ENCODE data around the gene RASL10A.
A peak's percentile ranks its signal among the peaks of the same experiment; 100 is the strongest.

Gene RASL10A

DNA sequence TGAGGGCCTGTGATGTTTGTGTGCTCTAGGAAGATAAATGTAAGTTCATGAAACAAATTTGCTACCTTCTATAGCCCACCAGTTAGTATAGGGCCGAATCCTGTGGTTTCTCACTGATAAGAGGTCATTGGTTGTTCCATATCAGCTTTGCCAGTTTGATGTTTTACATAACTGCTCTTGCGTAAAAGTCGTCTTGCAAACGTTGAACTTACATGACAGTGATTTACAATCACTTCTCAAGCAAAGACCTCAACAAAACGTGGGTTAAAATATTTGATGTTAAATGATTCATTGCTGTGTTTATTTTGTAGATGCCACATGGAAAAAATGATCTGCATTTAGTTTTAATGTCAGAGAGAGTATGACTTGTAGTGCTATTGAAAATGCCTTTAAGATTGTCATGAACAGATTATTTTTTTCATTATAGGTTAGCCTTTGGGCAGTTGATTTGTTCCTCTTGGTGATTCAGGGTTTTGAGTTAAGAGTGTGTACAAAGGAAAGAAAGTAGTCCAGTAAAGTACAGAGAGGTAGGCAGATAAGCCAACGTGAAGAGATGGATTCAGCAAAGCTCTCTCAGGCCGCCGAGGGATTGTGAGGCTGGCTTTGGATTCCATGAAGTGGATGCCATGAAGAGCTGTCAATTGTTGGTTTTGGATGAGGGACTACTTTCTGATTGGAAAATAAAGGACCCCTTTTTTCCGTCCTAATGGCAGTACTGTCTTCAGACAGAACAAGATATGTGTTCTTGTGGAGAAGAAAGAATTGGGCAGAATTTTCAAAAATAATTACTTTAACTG, 44.8 kb downstream of the RASL10A start:
- peak overlapping the region; percentile 94 for H3K4me3 ChIP-seq (ENCODE audit: low read depth, low read length)
- H3K4me1 ChIP-seq = peaks cover 7% of the 10 kb centered on the region
- TF ChIP-seq CTCF (IDR thresholded peaks at IDR 0.05) = no peak

DNA sequence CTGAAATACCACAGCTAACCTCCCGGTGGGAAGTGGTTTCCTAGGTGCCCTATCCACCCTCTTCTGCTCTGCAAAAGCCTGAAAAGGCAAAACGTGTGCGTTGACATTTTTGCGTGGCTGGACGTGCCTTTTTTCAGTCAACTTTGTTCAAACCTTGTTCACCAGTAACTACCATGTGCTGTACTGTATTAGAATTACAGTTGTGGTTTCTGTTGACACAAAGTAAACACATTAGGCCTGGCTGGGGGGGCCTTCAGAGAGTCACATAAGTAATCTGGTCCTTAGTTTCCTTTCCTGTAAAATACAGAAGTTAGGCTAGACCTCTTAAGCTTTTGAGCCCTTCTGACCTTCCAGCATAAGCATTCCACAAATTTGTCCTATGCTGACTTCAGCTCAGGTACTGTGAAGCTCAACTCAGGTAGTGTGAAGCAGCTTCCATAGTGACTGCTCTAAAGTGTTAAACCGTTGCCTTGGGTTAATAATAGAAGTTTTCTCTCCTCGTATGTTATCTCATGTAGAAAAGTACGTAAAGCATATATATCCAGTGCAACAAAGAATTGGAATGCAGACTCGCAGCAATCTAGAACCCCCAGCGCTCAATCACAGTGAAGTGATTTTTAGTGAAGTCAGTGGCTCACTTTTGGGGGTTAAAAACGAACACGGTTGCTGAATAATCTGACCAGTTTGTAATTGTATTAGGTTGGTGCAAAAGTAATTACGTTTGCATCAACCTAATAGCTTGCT, 45.6 kb downstream of the RASL10A start:
- peak overlapping the region; percentile 94 for H3K4me3 ChIP-seq (ENCODE audit: low read depth, low read length)
- peaks cover 36% of the 10 kb centered on the region for H3K79me2 ChIP-seq
- H3K4me2 ChIP-seq (ENCODE audit: low read length) = peak overlapping the region; percentile 92
- TF ChIP-seq CTCF (IDR thresholded peaks at IDR 0.05) = no peak
- H3K9ac ChIP-seq = no peak overlapping the region
- no peak overlapping the region for H2AFZ ChIP-seq
- H3K36me3 ChIP-seq (ENCODE audit: control insufficient read depth, insufficient read depth, low read length) = no peaks in the 10 kb centered on the region
- H3K4me1 ChIP-seq = peaks cover 7% of the 10 kb centered on the region
- no peaks in the 10 kb centered on the region for H3K9me3 ChIP-seq (ENCODE audit: control insufficient read depth, low read length)
- H3K27me3 ChIP-seq (ENCODE audit: control insufficient read depth, insufficient read depth, low read length) = no peaks in the 10 kb centered on the region
- no peak overlapping the region for H3K27ac ChIP-seq

More for the DNA sequence above, 44.8 kb downstream of the RASL10A start:
- Histone ChIP-seq H3K9me3 (ENCODE audit: control insufficient read depth, low read length) (no peaks in the 10 kb centered on the region), H3K27ac (no peak overlapping the region), H3K27me3 (ENCODE audit: control insufficient read depth, insufficient read depth, low read length) (no peaks in the 10 kb centered on the region), H3K36me3 (ENCODE audit: control insufficient read depth, insufficient read depth, low read length) (no peaks in the 10 kb centered on the region), H3K79me2 (peaks cover 36% of the 10 kb centered on the region), H3K9ac (no peak overlapping the region), H3K4me2 (ENCODE audit: low read length) (peak overlapping the region; percentile 92), H2AFZ (no peak overlapping the region)

DNA sequence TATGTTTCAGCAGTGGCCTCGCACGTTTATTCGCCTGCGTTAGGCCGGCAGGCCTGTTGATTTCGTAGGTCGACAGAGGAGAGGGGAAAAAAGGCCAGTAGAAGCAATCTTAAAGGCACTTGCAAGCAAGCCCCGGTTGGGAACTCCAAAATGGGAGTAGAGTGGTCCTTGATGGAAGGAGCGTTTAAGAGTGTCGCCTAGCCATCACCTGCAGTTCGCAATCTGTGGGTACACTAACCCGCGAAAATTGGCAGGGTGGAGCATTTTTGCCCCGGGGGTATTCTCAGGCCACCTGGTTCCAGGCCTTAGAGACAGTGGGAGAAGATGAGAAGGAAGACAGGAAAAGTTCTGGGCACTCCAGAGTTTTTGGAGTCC, 46.3 kb downstream of the RASL10A start:
- no peaks in the 10 kb centered on the region for H3K9me3 ChIP-seq (ENCODE audit: control insufficient read depth, low read length)
- no peak overlapping the region for H3K9ac ChIP-seq
- H3K4me3 ChIP-seq (ENCODE audit: low read depth, low read length) = peak overlapping the region; percentile 94
- H3K36me3 ChIP-seq (ENCODE audit: control insufficient read depth, insufficient read depth, low read length) = no peaks in the 10 kb centered on the region
- no peak overlapping the region for H2AFZ ChIP-seq
- H3K27ac ChIP-seq = peak overlapping the region; percentile 99
- H3K4me1 ChIP-seq = peaks cover 7% of the 10 kb centered on the region
- no peaks in the 10 kb centered on the region for H3K27me3 ChIP-seq (ENCODE audit: control insufficient read depth, insufficient read depth, low read length)
- peaks cover 36% of the 10 kb centered on the region for H3K79me2 ChIP-seq
- TF ChIP-seq CTCF (IDR thresholded peaks at IDR 0.05) = no peak
- peak overlapping the region; percentile 92 for H3K4me2 ChIP-seq (ENCODE audit: low read length)

DNA sequence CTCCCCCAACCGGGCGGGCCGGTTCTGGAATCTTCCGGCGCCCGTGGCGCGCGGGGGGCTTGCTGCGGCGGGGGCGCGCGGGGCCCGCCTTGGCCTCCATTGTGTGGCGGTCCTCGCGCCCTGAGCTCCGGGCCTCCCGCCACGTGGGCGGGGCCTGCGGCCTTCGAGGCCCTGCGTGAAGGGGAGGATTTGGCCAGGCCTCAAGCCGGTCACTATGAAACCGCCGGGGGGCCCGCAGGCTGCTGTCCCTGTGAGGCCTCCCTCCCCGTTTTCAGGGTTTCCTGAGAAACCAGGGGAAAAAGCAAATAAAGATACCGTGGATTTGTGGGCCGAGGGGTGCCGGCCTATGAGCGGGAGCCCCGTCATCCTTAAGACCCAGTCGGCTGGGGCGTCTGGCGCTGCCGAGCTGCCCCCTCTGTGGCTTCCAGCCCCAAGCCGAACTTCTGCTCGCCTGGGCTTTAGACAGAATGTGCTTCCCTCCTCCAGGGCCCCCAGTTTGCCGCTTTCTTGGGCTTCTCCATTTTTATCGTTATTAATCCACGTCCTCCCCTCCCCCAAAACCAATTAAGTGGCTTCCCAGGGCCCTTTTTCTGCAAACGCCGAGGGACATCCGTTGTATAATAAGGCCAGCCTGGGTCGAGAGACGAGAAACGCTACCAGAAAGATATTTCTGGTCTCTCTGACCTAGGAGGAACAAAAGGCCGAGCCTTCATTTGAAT, 46.8 kb downstream of the RASL10A start:
- H3K9me3 ChIP-seq (ENCODE audit: control insufficient read depth, low read length) = no peaks in the 10 kb centered on the region
- H3K79me2 ChIP-seq = peaks cover 33% of the 10 kb centered on the region
- no peak for TF ChIP-seq CTCF (IDR thresholded peaks at IDR 0.05)
- no peaks in the 10 kb centered on the region for H3K36me3 ChIP-seq (ENCODE audit: control insufficient read depth, insufficient read depth, low read length)
- H3K4me1 ChIP-seq = peaks cover 7% of the 10 kb centered on the region
- H3K4me3 ChIP-seq (ENCODE audit: low read depth, low read length) = peak overlapping the region; percentile 94
- peak overlapping the region; percentile 92 for H3K4me2 ChIP-seq (ENCODE audit: low read length)
- H2AFZ ChIP-seq = peak overlapping the region; percentile 92
- H3K27me3 ChIP-seq (ENCODE audit: control insufficient read depth, insufficient read depth, low read length) = no peaks in the 10 kb centered on the region
- H3K27ac ChIP-seq = peak overlapping the region; percentile 99
- H3K9ac ChIP-seq = peak overlapping the region; percentile 92

Measured in parathyroid adenoma (tissue), 2 donors.